Stimulated activated CD4-positive, alpha-beta T cell treated with anti-CD3 and anti-CD28 coated beads, Interleukin-12 subunit alpha, Interleukin-12 subunit beta, amount 100 ng/mL, for 4 hours (primary cell): ENCODE results near the gene DDX47.
"Not testable (repeated sequence)": the region's sequence is repeated elsewhere in the genome, so short reads cannot be mapped to it uniquely, and the experiment has no call there.

Experiments used
- DNase-seq: peaks from one replicate; pipeline ENCODE4 v3.0.0-alpha.2; 2020

Gene DDX47

DNA sequence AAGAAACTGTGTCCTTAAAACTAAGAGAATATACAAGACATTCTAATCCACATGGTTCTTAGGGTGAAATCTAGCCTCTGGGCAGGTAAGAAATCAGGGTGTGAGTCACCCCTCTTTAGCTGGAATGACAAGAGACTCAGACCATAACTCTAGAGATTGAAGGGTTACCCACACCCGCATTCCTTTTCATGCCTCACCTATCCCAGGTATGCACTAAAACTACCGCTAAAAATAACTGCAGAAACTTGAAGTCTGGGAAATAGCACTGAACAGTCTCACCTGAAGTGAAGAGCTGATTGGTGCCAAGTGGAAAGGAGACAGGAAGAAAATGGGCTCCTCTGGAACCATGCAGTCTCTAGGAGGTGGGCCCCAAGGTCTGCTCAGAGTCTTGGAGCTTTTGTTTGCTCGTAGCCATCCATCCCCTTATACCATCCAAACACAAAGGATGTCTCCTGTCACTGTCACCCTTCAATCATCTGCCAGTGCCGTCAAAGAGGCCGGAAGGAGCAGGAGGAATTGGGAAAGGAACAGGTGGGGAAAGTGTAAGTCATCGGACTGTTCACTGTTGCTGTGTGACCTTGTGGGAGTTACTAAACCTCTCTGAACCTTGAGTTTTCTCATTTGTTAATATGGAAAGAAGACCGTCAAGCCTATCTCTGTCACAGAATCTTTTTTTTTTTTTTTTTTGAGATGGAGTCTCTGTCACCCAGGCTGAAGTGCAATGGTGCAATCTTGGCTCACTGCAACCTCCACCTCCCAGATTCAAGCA is 22.4 kb downstream of the DDX47 start:
- DNase-seq = no peak

DNA sequence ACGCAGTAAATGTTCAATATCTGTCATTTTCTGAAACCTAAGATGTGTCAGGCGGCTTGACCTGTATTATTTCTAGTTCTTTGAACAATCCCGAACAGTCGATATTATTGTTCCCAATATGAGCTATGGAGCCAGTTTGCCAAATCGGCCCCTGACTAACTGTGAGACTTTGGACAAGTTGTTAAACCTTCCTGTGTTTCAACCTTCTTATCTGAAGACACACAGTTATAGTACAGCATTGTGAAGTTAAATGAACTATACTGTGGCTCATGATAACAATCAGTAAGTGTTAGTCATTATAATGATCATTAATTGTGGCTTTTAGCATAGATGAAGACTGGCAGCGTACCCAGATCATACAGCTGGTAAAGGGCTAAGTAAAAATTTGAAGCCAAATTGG is 23.4 kb downstream of the DDX47 start:
- no peak for DNase-seq

DNA sequence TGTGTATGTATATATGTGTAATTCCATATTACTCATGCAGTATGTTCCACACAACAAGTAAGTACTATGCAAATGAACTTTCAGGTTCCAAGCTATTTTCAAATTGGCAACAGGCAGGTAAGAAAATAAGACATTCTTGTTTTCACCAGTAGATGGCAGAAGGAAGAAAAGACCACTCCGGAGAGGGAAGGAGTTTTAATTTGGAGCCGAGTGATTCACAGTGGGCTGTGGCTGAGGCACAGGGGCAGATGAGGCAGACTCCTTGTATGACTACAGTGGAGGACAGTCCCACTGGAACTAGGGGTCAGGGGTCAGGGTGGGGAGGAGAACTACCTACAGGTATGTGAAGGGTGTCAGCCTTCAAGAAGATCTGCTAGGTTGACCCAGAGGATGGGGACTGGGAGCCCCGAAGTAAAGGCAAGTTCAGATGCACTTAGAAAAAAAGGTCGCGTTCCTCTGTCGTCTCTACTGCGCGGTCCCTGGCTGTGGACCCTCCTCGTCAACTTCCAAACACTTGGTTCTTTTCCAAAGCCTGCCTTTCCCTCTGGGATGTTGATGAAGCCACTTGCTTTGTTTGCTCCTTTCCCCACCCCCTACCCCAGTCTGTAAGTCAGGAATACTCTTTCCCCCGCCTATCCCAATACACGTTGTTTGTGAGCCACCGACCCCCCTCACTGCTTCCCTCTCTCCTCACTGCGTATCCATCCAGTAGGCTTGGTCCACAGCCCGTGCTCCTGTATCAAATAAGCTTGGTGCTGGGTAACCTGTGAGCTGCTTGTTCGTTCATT is 24.1 kb downstream of the DDX47 start:
- peak; percentile 26 for DNase-seq

GRCh38 chr12:12837813-12838153 is 24.6 kb downstream of the DDX47 start:
- DNase-seq = no peak

DNA sequence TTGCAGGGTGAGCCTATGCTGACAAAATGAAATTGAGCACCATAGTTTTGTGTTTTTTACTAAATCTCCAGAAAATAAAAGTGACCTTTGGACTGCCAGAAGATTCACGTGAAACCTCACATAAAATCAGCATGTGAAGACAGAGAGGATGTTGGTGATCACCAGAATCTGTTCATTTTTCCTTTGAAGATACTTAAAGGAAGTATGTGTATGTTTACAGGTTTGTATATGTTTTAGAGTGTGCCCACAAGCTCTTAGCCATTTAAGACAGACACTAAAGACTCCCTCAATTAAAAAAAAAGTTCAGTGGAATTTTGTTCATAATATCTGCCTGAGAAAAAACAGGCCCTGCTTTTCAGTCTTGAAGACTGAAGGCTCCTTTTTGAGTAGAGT is 25.9 kb downstream of the DDX47 start:
- DNase-seq = no peak

DNA sequence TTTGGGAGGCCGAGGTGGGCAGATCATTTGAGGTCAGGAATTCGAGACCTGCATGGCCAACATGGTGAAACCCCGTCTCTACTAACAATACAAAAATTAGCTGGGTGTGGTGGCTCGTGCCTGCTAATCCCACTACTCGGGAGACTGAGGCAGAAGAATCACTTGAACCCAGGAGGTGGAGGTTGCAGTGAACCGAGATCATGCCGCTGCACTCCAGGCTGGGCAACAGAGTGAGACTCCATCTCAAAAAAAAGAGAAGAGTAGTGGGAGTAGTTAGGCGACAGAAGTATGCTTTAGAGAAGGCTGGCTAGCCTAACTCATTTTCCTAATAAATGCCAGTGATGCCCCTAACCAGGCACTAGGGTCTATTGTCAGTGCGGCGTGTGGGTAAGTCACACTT is 26.3 kb downstream of the DDX47 start:
- not testable (repeated sequence) for DNase-seq

GRCh38 chr12:12839873-12840579 is 26.9 kb downstream of the DDX47 start:
- no peak for DNase-seq

GRCh38 chr12:12840580-12840899 is 27.4 kb downstream of the DDX47 start:
- no peak for DNase-seq

- DNase-seq = not testable (repeated sequence)
Observed at GRCh38 chr12:12841428-12841827, 28.3 kb downstream of the DDX47 start.

DNA sequence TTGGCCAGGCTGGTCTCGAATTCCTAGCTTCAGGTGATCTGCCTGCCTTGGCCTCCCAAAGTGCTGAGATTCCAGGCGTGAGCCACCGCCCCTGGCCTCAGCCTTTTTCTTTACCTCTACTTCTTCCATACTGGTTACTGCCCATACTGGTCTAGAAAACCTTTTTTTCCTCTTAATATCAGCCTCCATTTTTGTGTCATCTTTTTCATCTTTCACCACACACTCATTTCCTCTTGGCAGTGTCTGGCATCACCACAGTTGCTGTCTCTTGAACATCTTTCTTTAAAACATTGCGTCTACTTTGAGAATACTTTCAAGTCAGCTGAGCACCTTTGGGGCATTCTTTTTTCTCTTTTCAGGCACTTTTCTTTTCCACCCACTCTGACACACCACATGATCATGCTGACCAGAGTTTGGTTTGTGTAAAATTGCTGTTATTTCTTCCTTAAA is 32.7 kb downstream of the DDX47 start:
- DNase-seq = no peak

GRCh38 chr12:12846780-12847179 is 33.6 kb downstream of the DDX47 start:
- not testable (repeated sequence) for DNase-seq

GRCh38 chr12:12853435-12853834 is 40.3 kb downstream of the DDX47 start:
- no peak for DNase-seq

DNA sequence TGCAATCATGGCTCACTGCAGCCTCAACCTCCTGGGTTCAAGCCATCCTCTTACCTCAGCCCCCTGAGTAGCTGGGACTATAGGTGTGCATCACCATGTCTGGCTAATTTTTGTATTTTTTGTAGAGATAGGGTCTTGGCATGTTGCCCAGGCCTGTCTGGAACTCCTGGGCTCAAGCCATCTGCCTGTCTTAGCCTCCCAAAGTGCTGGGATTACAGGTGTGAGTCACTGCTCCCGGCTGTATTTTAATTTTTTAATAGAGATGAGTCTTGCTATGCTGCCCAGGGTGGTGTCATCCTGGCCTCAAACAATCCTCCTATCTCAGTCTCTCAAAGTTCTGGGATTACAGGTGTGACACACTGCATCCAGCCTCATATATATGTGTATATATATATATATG is 46.5 kb downstream of the DDX47 start:
- no peak for DNase-seq

- no peak for DNase-seq
Observed at GRCh38 chr12:12864243-12864642, 51.1 kb downstream of the DDX47 start.

GRCh38 chr12:12868477-12869235 is 55.5 kb downstream of the DDX47 start:
- no peak for DNase-seq

DNA sequence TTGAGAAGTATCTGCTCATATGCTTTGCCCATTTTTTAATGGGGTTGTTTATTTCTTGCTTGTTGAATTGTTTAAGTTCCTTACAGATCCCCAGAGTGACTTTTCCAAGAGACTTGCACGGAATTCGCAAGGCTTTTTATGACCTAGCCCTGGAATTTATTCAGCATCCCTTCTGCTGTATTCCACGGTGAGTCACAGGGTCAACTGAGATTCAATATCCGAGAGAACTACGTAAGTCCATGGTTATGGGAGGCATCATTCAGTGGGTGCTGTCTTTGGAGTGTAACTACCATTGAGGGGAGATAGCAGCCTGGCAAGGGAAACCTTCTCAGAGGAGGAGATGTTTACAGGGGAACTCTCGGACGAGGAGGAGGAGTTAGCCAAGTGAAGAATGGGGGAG is 57.3 kb downstream of the DDX47 start:
- DNase-seq = no peak

DNA sequence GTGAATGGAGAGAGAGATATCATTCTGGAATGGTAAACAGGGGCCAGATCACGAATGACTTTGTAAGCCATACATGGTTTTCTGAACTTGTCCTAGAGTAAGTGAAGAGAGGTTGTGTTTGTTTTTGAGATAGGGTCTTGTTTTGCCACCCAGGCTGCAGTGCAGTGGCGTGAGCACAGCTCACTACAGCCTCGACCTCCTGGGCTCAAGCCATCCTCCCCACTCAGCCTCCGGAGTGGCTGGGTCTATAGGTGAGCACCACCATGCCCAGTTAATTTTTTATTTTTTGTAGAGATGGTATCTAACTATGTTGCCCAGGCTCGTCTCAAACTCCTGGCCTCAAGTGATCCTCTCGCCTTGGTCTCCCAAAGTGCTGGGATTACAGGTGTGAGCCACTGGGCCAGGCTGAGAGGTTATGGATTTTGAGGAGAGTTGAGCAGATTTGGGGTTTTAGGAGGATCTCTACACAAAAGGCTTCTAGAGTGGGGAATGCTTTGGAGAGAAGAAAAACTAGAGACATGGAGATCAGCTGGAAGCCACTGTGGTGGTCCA is 58.5 kb downstream of the DDX47 start:
- DNase-seq = no peak

DNA sequence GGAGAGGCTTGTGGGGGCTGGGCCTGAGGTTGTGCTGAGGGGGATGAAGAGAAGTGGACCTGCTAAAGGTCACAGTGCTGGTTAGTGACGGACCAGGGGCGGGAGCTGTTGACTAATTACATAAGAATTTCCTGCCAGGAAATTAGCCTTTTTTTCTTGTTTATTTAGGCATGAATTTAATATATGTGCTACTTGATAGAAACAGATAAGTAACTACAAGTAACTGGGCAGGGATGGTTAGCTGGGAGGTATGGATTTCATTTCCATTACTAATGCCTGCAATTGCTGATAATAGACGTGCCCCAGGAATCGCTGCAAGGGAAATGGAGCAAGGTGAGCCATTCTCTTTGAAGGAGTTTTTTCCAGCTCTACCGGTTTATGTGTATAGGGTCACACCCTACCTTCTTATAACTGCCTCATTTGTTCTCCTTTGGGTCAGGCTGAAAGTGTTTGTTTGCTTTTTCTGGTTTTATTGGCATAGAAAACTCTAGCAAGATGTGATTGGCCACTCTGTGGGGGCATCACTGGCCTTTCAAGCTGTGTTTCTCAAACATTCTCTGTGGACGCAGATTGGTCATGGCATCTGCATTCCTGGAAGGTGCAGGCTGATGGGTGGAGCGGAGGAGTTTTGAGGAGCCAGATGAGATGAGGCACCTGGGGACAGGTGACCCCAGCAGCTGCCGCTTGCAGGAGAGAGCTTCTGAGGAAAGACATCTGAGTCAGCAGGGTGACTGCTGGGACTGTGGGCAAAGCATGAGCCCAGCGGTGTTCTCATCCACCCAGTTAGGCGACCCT is 59.2 kb downstream of the DDX47 start:
- no peak for DNase-seq

DNA sequence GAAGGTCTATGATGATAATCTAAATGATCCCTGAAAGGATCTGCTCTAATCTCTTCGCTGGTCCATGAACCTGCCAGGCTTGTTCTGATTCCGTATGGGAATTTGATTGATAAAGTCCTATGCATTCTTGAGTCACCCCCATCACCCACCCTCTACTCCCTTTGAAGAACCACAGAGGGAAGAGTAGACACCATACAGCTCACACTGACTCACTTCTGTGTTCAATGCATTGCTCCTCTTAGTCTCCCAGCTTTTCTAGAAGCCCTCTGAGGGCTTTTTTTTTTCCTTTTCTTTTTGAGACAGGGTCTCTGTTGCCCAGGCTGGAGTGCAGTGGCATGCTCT is 59.8 kb downstream of the DDX47 start:
- no peak for DNase-seq

GRCh38 chr12:12874029-12874428 is 60.9 kb downstream of the DDX47 start:
- no peak for DNase-seq

GRCh38 chr12:12875301-12875700 is 62.2 kb downstream of the DDX47 start:
- DNase-seq = not testable (repeated sequence)

GRCh38 chr12:12877153-12877768 is 64.1 kb downstream of the DDX47 start:
- DNase-seq = no peak
